Measurements from ENCODE around the gene HACL1. TPM values are rescaled to one million over a fixed set of nuclear protein-coding genes. Genes with fewer than 3 reads are reported as not detected.

HACL1 gene
- total RNA-seq, 1 donor from 2014 or later, result 28.4 TPM

DNA sequence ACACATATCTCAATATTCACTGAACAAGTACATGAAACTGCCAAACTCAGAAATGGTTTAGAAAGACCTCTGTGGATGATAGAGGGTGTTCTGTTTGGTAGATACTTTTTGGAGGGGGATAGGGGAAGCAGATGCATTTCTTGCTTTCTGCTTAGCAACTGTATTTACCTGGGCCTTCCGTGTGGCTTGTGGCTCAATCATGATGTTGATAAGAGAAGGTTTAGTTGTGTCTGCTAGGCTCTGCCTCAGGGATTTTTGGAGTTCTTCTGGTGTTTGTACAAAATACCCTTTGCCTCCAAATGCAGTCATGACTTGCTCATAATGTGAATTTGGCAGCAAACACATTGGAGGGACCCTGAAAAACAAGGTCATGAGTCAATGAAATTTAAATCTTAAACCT lies 38.2 kb downstream of the HACL1 start:
- H3K27ac Mint-ChIP-seq, result no peak overlapping the region

DNA sequence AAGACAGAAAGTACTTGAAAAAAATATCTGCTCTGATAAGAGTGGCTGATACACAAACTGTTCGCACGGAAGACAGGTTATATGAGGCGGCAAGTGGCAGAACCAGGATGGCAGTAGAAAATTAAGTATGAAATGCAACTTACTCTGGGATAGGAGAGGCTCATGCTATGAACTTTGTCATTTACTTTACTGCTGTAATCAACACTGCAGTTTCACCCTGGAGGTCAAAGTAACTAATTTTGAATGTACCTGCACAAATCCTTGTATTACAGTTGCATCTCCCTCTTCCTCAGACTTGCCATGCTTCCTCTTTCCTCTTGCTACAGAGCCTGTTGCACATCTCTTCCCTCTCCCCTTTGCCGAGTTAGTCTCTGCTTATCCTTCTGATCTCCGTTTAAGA lies 38.8 kb downstream of the HACL1 start:
- Mint-ChIP-seq H3K36me3 (ENCODE audit: low read depth) (peaks cover 70% of the 10 kb centered on the region), H3K27me3 (no peaks in the 10 kb centered on the region), H3K27ac (no peak overlapping the region), H3K4me3 (no peak overlapping the region), H3K4me1 (peaks cover 4% of the 10 kb centered on the region), H3K9me3 (no peaks in the 10 kb centered on the region)
- intact Hi-C loops (cut with micrococcal nuclease), result no loop called here
- TF ChIP-seq, protein P1, sequence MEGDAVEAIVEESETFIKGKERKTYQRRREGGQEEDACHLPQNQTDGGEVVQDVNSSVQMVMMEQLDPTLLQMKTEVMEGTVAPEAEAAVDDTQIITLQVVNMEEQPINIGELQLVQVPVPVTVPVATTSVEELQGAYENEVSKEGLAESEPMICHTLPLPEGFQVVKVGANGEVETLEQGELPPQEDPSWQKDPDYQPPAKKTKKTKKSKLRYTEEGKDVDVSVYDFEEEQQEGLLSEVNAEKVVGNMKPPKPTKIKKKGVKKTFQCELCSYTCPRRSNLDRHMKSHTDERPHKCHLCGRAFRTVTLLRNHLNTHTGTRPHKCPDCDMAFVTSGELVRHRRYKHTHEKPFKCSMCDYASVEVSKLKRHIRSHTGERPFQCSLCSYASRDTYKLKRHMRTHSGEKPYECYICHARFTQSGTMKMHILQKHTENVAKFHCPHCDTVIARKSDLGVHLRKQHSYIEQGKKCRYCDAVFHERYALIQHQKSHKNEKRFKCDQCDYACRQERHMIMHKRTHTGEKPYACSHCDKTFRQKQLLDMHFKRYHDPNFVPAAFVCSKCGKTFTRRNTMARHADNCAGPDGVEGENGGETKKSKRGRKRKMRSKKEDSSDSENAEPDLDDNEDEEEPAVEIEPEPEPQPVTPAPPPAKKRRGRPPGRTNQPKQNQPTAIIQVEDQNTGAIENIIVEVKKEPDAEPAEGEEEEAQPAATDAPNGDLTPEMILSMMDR (IDR thresholded peaks at IDR 0.05), result no peak
- DNase-seq, result no peak
- POLR2A ChIA-PET, result no interaction called here
- no peak for ATAC-seq (ENCODE audit: low read depth)
- CTCF ChIA-PET, result no interaction called here

More for the DNA sequence above, 38.2 kb downstream of the HACL1 start:
- H3K9me3 Mint-ChIP-seq, result no peaks in the 10 kb centered on the region
- peaks cover 76% of the 10 kb centered on the region for H3K36me3 Mint-ChIP-seq (ENCODE audit: low read depth)
- ChIA-PET POLR2A (no interaction called here), CTCF (no interaction called here)
- intact Hi-C loops (cut with micrococcal nuclease), result no loop called here
- no peaks in the 10 kb centered on the region for H3K4me1 Mint-ChIP-seq
- no peak overlapping the region for H3K4me3 Mint-ChIP-seq
- DNase-seq, result no peak
- no peaks in the 10 kb centered on the region for H3K27me3 Mint-ChIP-seq
- TF ChIP-seq, protein P1 (IDR thresholded peaks at IDR 0.05), result no peak
- ATAC-seq (ENCODE audit: low read depth), result no peak

DNA sequence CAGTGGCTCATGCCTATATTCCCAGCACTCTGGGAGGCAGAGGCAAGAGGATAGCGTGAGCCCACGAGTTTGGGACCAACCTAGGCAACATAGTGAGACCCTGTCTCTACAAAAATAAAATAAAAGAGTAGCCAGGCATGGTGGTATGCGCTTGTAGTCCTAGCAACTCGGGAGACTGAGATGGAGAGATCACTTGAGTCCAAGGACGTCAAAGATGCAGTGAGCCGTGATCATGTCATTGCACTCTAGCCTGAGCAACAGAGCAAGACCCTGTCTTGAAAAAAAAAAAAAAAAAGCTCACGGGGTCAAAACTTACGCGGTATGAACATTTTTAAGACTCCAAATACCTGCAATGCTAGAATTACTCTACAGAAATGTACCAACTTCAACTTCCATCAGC lies 42.8 kb downstream of the HACL1 start:
- ATAC-seq (ENCODE audit: low read depth) (no peak), DNase-seq (no peak)
- TF ChIP-seq, protein P1 (IDR thresholded peaks at IDR 0.05), result no peak
- Mint-ChIP-seq H3K4me1 (peaks cover 29% of the 10 kb centered on the region), H3K27ac (no peak overlapping the region), H3K36me3 (ENCODE audit: low read depth) (peaks cover 41% of the 10 kb centered on the region), H3K9me3 (no peaks in the 10 kb centered on the region), H3K27me3 (no peaks in the 10 kb centered on the region), H3K4me3 (no peak overlapping the region)
- intact Hi-C loops (cut with micrococcal nuclease), result no loop called here
- CTCF ChIA-PET, result interaction anchor here (1.0 to 4.8 kb wide), 2 partner anchors 291 to 355 kb away, joined by 3 to 36 read pairs; no protein-coding TSS in a partner anchor
- POLR2A ChIA-PET, result interaction anchor here (1.1 kb wide), 1 partner anchor 358 kb away, joined by 3 read pairs; no protein-coding TSS in a partner anchor

DNA sequence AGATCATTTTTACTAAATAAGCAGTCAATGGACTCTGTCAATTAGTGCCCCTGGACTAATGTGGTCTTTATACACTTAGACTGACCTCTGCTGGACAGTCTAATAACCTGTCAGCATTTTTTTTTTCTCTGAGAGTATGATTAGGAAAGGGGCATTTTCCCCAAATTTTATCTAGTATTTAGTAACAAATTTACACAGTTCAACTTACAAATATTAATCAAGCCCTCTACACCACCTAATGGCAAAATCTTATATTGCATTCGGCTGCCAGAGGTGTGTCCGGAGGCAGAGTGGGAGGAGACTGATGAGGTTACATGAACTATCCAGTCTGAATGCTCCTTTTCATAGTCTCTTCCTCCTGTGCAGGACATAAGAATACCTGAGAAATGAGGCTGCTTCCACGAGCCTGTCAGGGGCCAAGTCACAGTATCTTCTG lies 43.8 kb downstream of the HACL1 start:
- intact Hi-C loops (cut with micrococcal nuclease), result loop anchor here (1.0 to 2.0 kb wide), 8 partner anchors 130 to 449 kb away; partner anchors contain the start of genes EAF1, METTL6 and SH3BP5
- Mint-ChIP-seq H3K4me3 (no peak overlapping the region), H3K36me3 (ENCODE audit: low read depth) (peaks cover 31% of the 10 kb centered on the region), H3K27me3 (no peaks in the 10 kb centered on the region), H3K4me1 (peaks cover 29% of the 10 kb centered on the region), H3K9me3 (no peaks in the 10 kb centered on the region), H3K27ac (no peak overlapping the region)
- TF ChIP-seq, protein P1 (IDR thresholded peaks at IDR 0.05), result no peak
- ChIA-PET CTCF (interaction anchor here (0.9 to 4.8 kb wide), 10 partner anchors 10 to 449 kb away, joined by 3 to 36 read pairs (median 4); partner anchors contain the start of gene CAPN7), POLR2A (interaction anchor here (1.1 to 1.5 kb wide), 2 partner anchors 44 to 289 kb away, joined by 4 to 6 read pairs; partner anchors contain the start of genes BTD and HACL1)
- peak; percentile 81 for ATAC-seq (ENCODE audit: low read depth)
- peak; percentile 19 for DNase-seq

DNA sequence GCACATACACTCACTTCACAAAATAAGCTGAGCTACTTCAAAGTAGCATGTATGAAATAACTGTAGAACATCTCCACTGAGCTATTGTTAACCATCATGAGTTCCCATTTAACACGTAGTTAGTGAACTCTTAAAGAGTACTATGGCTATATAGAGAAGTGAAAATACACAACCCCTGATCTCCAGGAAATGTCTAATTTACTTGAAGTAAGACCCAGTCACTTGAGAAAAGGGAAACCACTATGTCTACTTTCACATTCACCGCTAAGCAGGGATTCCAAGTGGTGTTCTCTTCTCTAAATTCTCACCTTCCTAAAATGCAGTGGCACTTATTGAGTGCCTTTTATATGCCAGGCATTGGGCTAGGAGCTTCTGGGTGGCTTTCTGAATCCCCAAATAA lies 44.9 kb downstream of the HACL1 start:
- H3K9me3 Mint-ChIP-seq, result no peaks in the 10 kb centered on the region
- TF ChIP-seq, protein P1 (IDR thresholded peaks at IDR 0.05), result no peak
- DNase-seq (no peak), ATAC-seq (ENCODE audit: low read depth) (peak; percentile 86)
- H3K27ac Mint-ChIP-seq, result peak overlapping the region; percentile 65
- H3K4me1 Mint-ChIP-seq, result peaks cover 29% of the 10 kb centered on the region
- H3K4me3 Mint-ChIP-seq, result peak overlapping the region; percentile 48
- ChIA-PET CTCF (interaction anchor here (1.0 to 4.8 kb wide), 8 partner anchors 32 to 448 kb away, joined by 3 to 36 read pairs (median 4); partner anchors contain the start of gene CAPN7), POLR2A (interaction anchor here (0.6 to 1.5 kb wide), 5 partner anchors 45 to 457 kb away, joined by 3 to 6 read pairs (median 5); partner anchors contain the start of genes BTD, CAPN7, HACL1 and RBSN)
- H3K27me3 Mint-ChIP-seq, result no peaks in the 10 kb centered on the region
- peaks cover 22% of the 10 kb centered on the region for H3K36me3 Mint-ChIP-seq (ENCODE audit: low read depth)
- intact Hi-C loops (cut with micrococcal nuclease), result loop anchor here (1.0 to 2.0 kb wide), 4 partner anchors 45 to 350 kb away; partner anchors contain the start of genes BTD, CAPN7, HACL1 and SH3BP5
